ENCODE measurements around the gene PANK4.
"Not testable (repeated sequence)": the region's sequence is repeated elsewhere in the genome, so short reads cannot be mapped to it uniquely, and the experiment has no call there.

- TF ChIP-seq, protein P1, sequence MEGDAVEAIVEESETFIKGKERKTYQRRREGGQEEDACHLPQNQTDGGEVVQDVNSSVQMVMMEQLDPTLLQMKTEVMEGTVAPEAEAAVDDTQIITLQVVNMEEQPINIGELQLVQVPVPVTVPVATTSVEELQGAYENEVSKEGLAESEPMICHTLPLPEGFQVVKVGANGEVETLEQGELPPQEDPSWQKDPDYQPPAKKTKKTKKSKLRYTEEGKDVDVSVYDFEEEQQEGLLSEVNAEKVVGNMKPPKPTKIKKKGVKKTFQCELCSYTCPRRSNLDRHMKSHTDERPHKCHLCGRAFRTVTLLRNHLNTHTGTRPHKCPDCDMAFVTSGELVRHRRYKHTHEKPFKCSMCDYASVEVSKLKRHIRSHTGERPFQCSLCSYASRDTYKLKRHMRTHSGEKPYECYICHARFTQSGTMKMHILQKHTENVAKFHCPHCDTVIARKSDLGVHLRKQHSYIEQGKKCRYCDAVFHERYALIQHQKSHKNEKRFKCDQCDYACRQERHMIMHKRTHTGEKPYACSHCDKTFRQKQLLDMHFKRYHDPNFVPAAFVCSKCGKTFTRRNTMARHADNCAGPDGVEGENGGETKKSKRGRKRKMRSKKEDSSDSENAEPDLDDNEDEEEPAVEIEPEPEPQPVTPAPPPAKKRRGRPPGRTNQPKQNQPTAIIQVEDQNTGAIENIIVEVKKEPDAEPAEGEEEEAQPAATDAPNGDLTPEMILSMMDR (IDR thresholded peaks at IDR 0.05; ENCODE audit: low read length), result not testable (repeated sequence)
- not testable (repeated sequence) for TF ChIP-seq EZH2 (optimal IDR thresholded peaks at IDR 0.05; ENCODE audit: low read depth, low read length); EZH2phosphoT487 (IDR thresholded peaks at IDR 0.05; ENCODE audit: low read length)
These were observed 26.7 kb upstream of the PANK4 start for GRCh38 chr1:2553076-2553475.

All from MM.1S (cell line).